ENCODE results near the gene SKI. TPM values are rescaled to one million over a fixed set of nuclear protein-coding genes. Genes with fewer than 3 reads are reported as not detected.

The SKI gene
- total RNA-seq, 1 donor from 2014 or later = 66.2 TPM

DNA sequence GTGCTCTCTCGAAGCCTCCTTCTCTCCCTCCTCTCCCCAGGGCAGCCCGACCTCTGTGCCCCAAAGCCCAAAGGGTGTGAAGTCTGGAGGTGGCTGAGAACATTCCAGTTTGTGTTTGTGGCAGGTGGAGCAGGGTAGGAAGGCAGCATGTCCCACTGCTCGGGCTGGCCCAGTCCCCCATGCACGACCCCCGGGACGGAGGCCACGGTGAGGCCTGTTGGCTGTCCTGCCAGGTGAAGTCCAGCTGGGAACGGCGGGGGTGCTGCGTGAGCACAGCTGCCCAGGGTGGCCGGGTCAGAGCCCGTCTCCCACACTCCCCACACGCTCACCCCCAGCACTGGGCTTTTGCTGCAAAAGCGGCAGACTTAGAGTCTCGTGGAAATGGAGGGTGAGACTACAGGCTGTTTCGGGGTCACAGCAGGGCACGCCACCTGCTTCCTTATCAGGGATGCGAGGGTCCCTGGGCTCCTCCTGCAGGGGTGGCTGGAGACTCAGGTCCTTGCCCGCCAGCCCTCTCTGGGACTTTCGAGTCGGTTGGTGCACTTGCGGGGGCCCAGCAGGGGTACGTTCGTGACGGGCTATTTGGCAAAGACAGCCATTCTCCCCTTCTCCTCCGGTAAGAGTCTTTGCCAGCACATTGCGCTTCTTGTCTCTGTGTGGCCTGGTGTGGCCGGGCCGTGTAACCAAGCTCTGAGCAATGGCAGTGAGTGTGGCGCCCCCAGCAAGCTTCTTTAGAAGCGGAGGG is 123.0 kb downstream of the SKI start:
- Histone ChIP-seq H3K9me3 (ENCODE audit: insufficient read depth, low read depth, low read length) (no peaks in the 10 kb centered on the region), H3K36me3 (ENCODE audit: insufficient read depth, low read length) (no peaks in the 10 kb centered on the region), H4K20me1 (ENCODE audit: insufficient read depth, low read length) (no peaks in the 10 kb centered on the region), H3K27ac (ENCODE audit: low read depth, low read length) (no peak overlapping the region), H3K4me3 (ENCODE audit: insufficient read depth, low read depth, low read length) (no peak overlapping the region), H3K79me2 (ENCODE audit: insufficient read depth, low read length) (no peaks in the 10 kb centered on the region), H3K4me1 (ENCODE audit: insufficient read depth, low read length) (no peaks in the 10 kb centered on the region), H3K9ac (ENCODE audit: low read length) (no peak overlapping the region), H2AFZ (ENCODE audit: low read depth, low read length) (no peak overlapping the region), H3K4me2 (ENCODE audit: low read length) (no peak overlapping the region), H3K27me3 (ENCODE audit: insufficient read depth, low read length) (no peaks in the 10 kb centered on the region)
- no peak overlapping the region for H3K4me3 Mint-ChIP-seq (ENCODE audit: unreplicated experiment)
- H3K27ac Mint-ChIP-seq (ENCODE audit: unreplicated experiment) = no peak overlapping the region
- no peaks in the 10 kb centered on the region for H3K4me1 Mint-ChIP-seq (ENCODE audit: low read depth, unreplicated experiment)
- no peaks in the 10 kb centered on the region for H3K9me3 Mint-ChIP-seq (ENCODE audit: unreplicated experiment)
- H3K36me3 Mint-ChIP-seq (ENCODE audit: low read depth, unreplicated experiment) = no peaks in the 10 kb centered on the region
- peaks cover 28% of the 10 kb centered on the region for H3K27me3 Mint-ChIP-seq (ENCODE audit: low read depth, unreplicated experiment)
- no peak for TF ChIP-seq EZH2 (IDR thresholded peaks at IDR 0.05; ENCODE audit: insufficient read depth, low read length)
- TF ChIP-seq, protein P1, sequence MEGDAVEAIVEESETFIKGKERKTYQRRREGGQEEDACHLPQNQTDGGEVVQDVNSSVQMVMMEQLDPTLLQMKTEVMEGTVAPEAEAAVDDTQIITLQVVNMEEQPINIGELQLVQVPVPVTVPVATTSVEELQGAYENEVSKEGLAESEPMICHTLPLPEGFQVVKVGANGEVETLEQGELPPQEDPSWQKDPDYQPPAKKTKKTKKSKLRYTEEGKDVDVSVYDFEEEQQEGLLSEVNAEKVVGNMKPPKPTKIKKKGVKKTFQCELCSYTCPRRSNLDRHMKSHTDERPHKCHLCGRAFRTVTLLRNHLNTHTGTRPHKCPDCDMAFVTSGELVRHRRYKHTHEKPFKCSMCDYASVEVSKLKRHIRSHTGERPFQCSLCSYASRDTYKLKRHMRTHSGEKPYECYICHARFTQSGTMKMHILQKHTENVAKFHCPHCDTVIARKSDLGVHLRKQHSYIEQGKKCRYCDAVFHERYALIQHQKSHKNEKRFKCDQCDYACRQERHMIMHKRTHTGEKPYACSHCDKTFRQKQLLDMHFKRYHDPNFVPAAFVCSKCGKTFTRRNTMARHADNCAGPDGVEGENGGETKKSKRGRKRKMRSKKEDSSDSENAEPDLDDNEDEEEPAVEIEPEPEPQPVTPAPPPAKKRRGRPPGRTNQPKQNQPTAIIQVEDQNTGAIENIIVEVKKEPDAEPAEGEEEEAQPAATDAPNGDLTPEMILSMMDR (IDR thresholded peaks at IDR 0.05; ENCODE audit: insufficient read depth, low read depth, low read length) = no peak
- FAIRE-seq = no peak
- no peak for DNase-seq (ENCODE audit: low read depth)

DNA sequence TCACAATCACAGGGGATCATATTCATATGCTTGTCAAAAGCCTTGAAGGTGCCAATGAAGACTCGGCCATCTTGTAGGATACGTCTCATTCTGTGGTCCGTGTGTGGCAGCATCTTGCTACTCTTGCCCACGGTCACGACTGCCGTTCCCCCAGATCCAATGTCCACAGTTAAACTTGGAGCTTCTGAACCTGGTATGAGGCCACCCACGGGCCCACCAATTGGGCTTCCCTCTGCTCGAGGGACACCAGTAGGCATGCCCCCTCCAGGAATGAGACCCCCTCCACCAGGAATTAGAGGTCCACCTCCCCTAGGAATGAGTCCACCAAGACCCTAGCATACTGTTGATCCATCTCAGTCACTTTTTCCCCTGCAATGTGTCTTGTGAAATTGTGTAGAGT is 123.6 kb downstream of the SKI start:
- no peaks in the 10 kb centered on the region for H3K36me3 Mint-ChIP-seq (ENCODE audit: low read depth, unreplicated experiment)
- no peaks in the 10 kb centered on the region for H3K9me3 Mint-ChIP-seq (ENCODE audit: unreplicated experiment)
- Histone ChIP-seq H3K36me3 (ENCODE audit: insufficient read depth, low read length) (no peaks in the 10 kb centered on the region), H3K27me3 (ENCODE audit: insufficient read depth, low read length) (no peaks in the 10 kb centered on the region), H4K20me1 (ENCODE audit: insufficient read depth, low read length) (no peaks in the 10 kb centered on the region), H3K4me1 (ENCODE audit: insufficient read depth, low read length) (no peaks in the 10 kb centered on the region), H3K79me2 (ENCODE audit: insufficient read depth, low read length) (no peaks in the 10 kb centered on the region), H3K4me2 (ENCODE audit: low read length) (no peak overlapping the region), H3K4me3 (ENCODE audit: insufficient read depth, low read depth, low read length) (no peak overlapping the region), H2AFZ (ENCODE audit: low read depth, low read length) (no peak overlapping the region), H3K9me3 (ENCODE audit: insufficient read depth, low read depth, low read length) (no peaks in the 10 kb centered on the region), H3K9ac (ENCODE audit: low read length) (no peak overlapping the region), H3K27ac (ENCODE audit: low read depth, low read length) (no peak overlapping the region)
- H3K27me3 Mint-ChIP-seq (ENCODE audit: low read depth, unreplicated experiment) = peaks cover 28% of the 10 kb centered on the region
- H3K4me1 Mint-ChIP-seq (ENCODE audit: low read depth, unreplicated experiment) = no peaks in the 10 kb centered on the region
- FAIRE-seq = no peak
- no peak for DNase-seq (ENCODE audit: low read depth)
- TF ChIP-seq, protein P1 (IDR thresholded peaks at IDR 0.05; ENCODE audit: insufficient read depth, low read depth, low read length) = no peak
- H3K4me3 Mint-ChIP-seq (ENCODE audit: unreplicated experiment) = no peak overlapping the region
- no peak overlapping the region for H3K27ac Mint-ChIP-seq (ENCODE audit: unreplicated experiment)

DNA sequence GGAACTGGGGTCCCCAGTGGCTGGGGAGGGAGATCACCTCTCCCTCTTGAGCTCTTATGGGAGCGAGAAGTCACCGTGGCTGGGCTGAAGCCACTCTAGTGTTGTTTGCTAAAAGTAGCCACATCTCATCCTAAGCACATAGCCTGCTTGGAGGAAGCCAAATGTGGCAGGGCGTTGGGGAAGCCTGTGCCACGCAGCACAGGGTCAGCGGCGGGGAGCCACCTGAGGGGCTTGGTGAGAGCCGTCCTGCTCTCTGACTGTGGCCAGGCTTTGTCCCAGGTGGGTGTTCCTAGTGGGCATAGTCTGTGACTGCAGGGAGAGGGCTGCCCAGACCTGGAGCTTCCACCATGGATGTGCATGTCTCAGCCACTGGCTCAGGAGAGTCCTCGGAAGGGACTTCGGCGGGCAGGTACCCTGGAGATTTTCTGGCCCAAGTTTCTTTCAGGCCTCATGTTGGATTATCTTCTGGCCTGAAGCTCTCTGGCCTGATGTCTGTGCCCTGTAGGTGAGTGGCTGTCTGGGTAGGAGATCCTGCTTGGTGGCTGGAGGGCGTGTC is 124.3 kb downstream of the SKI start:
- H3K9me3 Mint-ChIP-seq (ENCODE audit: unreplicated experiment) = no peaks in the 10 kb centered on the region
- no peak for TF ChIP-seq EZH2 (IDR thresholded peaks at IDR 0.05; ENCODE audit: insufficient read depth, low read length)
- TF ChIP-seq, protein P1 (IDR thresholded peaks at IDR 0.05; ENCODE audit: insufficient read depth, low read depth, low read length) = no peak
- DNase-seq (ENCODE audit: low read depth) (no peak), FAIRE-seq (no peak)
- Histone ChIP-seq H4K20me1 (ENCODE audit: insufficient read depth, low read length) (no peaks in the 10 kb centered on the region), H3K9me3 (ENCODE audit: insufficient read depth, low read depth, low read length) (no peaks in the 10 kb centered on the region), H3K4me2 (ENCODE audit: low read length) (no peak overlapping the region), H3K4me1 (ENCODE audit: insufficient read depth, low read length) (no peaks in the 10 kb centered on the region), H3K36me3 (ENCODE audit: insufficient read depth, low read length) (no peaks in the 10 kb centered on the region), H3K79me2 (ENCODE audit: insufficient read depth, low read length) (no peaks in the 10 kb centered on the region), H3K9ac (ENCODE audit: low read length) (no peak overlapping the region), H2AFZ (ENCODE audit: low read depth, low read length) (no peak overlapping the region), H3K4me3 (ENCODE audit: insufficient read depth, low read depth, low read length) (no peak overlapping the region), H3K27me3 (ENCODE audit: insufficient read depth, low read length) (no peaks in the 10 kb centered on the region), H3K27ac (ENCODE audit: low read depth, low read length) (no peak overlapping the region)
- H3K36me3 Mint-ChIP-seq (ENCODE audit: low read depth, unreplicated experiment) = no peaks in the 10 kb centered on the region
- no peaks in the 10 kb centered on the region for H3K4me1 Mint-ChIP-seq (ENCODE audit: low read depth, unreplicated experiment)
- H3K4me3 Mint-ChIP-seq (ENCODE audit: unreplicated experiment) = no peak overlapping the region
- H3K27ac Mint-ChIP-seq (ENCODE audit: unreplicated experiment) = no peak overlapping the region
- H3K27me3 Mint-ChIP-seq (ENCODE audit: low read depth, unreplicated experiment) = peaks cover 28% of the 10 kb centered on the region

Data from astrocyte (in vitro differentiated cells and primary cell).